IMR-90 (cell line): ENCODE measurements around the gene ADAM12. TPM values are rescaled to one million over a fixed set of nuclear protein-coding genes. Genes with fewer than 3 reads are reported as not detected.

Experiments used
- ATAC-seq: fragments of 200-7000 bp; cut with Tn5 transposase; 2 replicates; pipeline ENCODE4 v1.9.1; 2020; ENCODE audit warnings: low read depth, mild to moderate bottlenecking, moderate library complexity
- BruUV-seq: library from RNA; stranded (reverse); fragments of 400-500 nt; replicated peaks from 2 replicates; lab custom pipeline; 2021; lab: Mats Ljungman, UMichigan
- CTCF ChIA-PET: fragments of 300-600 bp; formaldehyde crosslinking; extraction: SDS; loops from one replicate; lab custom pipeline; 2021; ENCODE audit warnings: antibody characterized with exemption; lab: Yijun Ruan, JAX
- POLR2A ChIA-PET: fragments of 300-600 bp; sonication (Branson Sonifier 250); formaldehyde crosslinking; loops from one replicate; lab custom pipeline; 2022; ENCODE audit warnings: antibody characterized with exemption; ENCODE audit not compliant: unreplicated experiment; lab: Charles Lee
- DNase-seq: peaks from one replicate; pipeline ENCODE4 v3.0.0; 2013
- H2AFZ ChIP-seq: replicated peaks from 2 replicates; pipeline ENCODE3; 2013; ENCODE audit warnings: low read length, mild to moderate bottlenecking; ENCODE audit not compliant: poor library complexity
- H2AK5ac ChIP-seq: 2 replicates; pipeline ENCODE4 v1.6.1; 2013; ENCODE audit warnings: low read depth, low read length, inconsistent platforms
- H2AK9ac ChIP-seq: replicated peaks from 2 replicates; pipeline ENCODE3; 2013; ENCODE audit warnings: mild to moderate bottlenecking, low read depth, low read length, moderate library complexity; ENCODE audit not compliant: poor library complexity
- H2BK120ac ChIP-seq: 2 replicates; pipeline ENCODE4 v1.6.1; 2013; ENCODE audit warnings: low read depth, low read length, inconsistent platforms
- H2BK15ac ChIP-seq: 3 replicates; pipeline ENCODE4 v1.6.1; 2013; ENCODE audit warnings: low read depth, low read length, inconsistent platforms
- H2BK20ac ChIP-seq: 2 replicates; pipeline ENCODE4 v1.6.1; 2013; ENCODE audit warnings: low read depth, mild to moderate bottlenecking, inconsistent platforms, low read length, moderate library complexity
- H2BK5ac ChIP-seq: 2 replicates; pipeline ENCODE4 v1.6.1; 2013; ENCODE audit warnings: mild to moderate bottlenecking, low read depth, low read length, inconsistent platforms; ENCODE audit not compliant: poor library complexity, severe bottlenecking
- H3K14ac ChIP-seq: replicated peaks from 2 replicates; pipeline ENCODE4 v1.6.1; 2013; ENCODE audit warnings: low read depth, low read length, inconsistent platforms
- H3K18ac ChIP-seq: 2 replicates; pipeline ENCODE4 v1.6.1; 2013; ENCODE audit warnings: low read depth, low read length, control low read depth
- H3K23ac ChIP-seq: 2 replicates; pipeline ENCODE4 v1.6.1; 2013; ENCODE audit warnings: low read depth, low read length, inconsistent platforms
- H3K27ac ChIP-seq: 2 replicates; pipeline ENCODE4 v1.5.1; 2013; ENCODE audit warnings: mild to moderate bottlenecking, control low read depth, low read length; ENCODE audit not compliant: insufficient read depth
- H3K27me3 ChIP-seq: 2 replicates; pipeline ENCODE4 v1.6.1; 2013; ENCODE audit warnings: low read length; ENCODE audit not compliant: control insufficient read depth, insufficient read depth
- H3K36me3 ChIP-seq: 2 replicates; pipeline ENCODE4 v1.6.1; 2013; ENCODE audit warnings: low read length, mixed read lengths; ENCODE audit not compliant: control insufficient read depth, insufficient read depth
- H3K4ac ChIP-seq: 2 replicates; pipeline ENCODE4 v1.6.1; 2013; ENCODE audit warnings: low read depth, low read length, inconsistent platforms
- H3K4me1 ChIP-seq: 2 replicates; pipeline ENCODE4 v1.6.1; 2013; ENCODE audit warnings: low read length, mixed read lengths; ENCODE audit not compliant: control insufficient read depth, insufficient read depth
- H3K4me2 ChIP-seq: 2 replicates; pipeline ENCODE4 v1.6.1; 2013; ENCODE audit warnings: low read depth, mild to moderate bottlenecking, control low read depth, low read length, moderate library complexity
- H3K4me3 ChIP-seq: 2 replicates; pipeline ENCODE4 v1.5.1; 2013; ENCODE audit warnings: low read depth, mild to moderate bottlenecking, control low read depth, low read length, moderate library complexity; ENCODE audit not compliant: insufficient read depth
- H3K56ac ChIP-seq: 2 replicates; pipeline ENCODE4 v1.6.1; 2013; ENCODE audit warnings: low read length, inconsistent platforms; ENCODE audit not compliant: insufficient read depth; ENCODE audit errors: extremely low read depth
- H3K79me1 ChIP-seq, 2 experiments: 2 replicates each; pipeline ENCODE4 v1.6.1; 2013; ENCODE audit warnings: low read length in 2 of 2, inconsistent platforms in 1 of 2, low read depth in 1 of 2
- H3K9ac ChIP-seq: 2 replicates; pipeline ENCODE4 v1.6.1; 2013; ENCODE audit warnings: low read depth, low read length, control low read depth
- H3K9me1 ChIP-seq: 2 replicates; pipeline ENCODE4 v1.6.1; 2013; ENCODE audit warnings: low read length, inconsistent platforms; ENCODE audit not compliant: insufficient read depth
- H3K9me3 ChIP-seq: 2 replicates; pipeline ENCODE4 v1.6.1; 2013; ENCODE audit warnings: low read length; ENCODE audit not compliant: control insufficient read depth, insufficient read depth
- H4K20me1 ChIP-seq: 2 replicates; pipeline ENCODE4 v1.6.1; 2013; ENCODE audit warnings: low read length, inconsistent platforms; ENCODE audit not compliant: insufficient read depth
- H4K5ac ChIP-seq: 2 replicates; pipeline ENCODE4 v1.6.1; 2013; ENCODE audit warnings: mild to moderate bottlenecking, low read depth, low read length, control low read depth
- H4K8ac ChIP-seq, 2 experiments: 2 replicates each; pipeline ENCODE4 v1.6.1; 2013; ENCODE audit warnings: low read depth in 2 of 2, low read length in 2 of 2, control low read depth in 1 of 2, inconsistent platforms in 1 of 2
- H4K91ac ChIP-seq: 2 replicates; pipeline ENCODE4 v1.6.1; 2013; ENCODE audit warnings: low read depth, low read length, inconsistent platforms; ENCODE audit not compliant: insufficient read depth
- CEBPB ChIP-seq: IDR thresholded peaks from 2 replicates; pipeline ENCODE4 v1.6.1; 2012; ENCODE audit warnings: low read depth, low read length, improper control_type of control experiment
- CHD1 ChIP-seq: IDR thresholded peaks from 2 replicates; pipeline ENCODE4 v1.6.1; 2012; ENCODE audit warnings: low read depth, low read length, improper control_type of control experiment
- FOS ChIP-seq: fragments of 150-350 bp; IDR thresholded peaks from 2 replicates; pipeline ENCODE4 v1.6.1; 2016; ENCODE audit warnings: low read depth, low read length
- RAD21 ChIP-seq: IDR thresholded peaks from 2 replicates; pipeline ENCODE4 v1.6.1; 2012; ENCODE audit warnings: low read length, improper control_type of control experiment
- RFX5 ChIP-seq: IDR thresholded peaks from 2 replicates; pipeline ENCODE4 v1.8.0; 2012; ENCODE audit warnings: low read depth, mild to moderate bottlenecking, low read length, moderate library complexity
- SMC3 ChIP-seq: fragments of 150-350 bp; IDR thresholded peaks from 2 replicates; pipeline ENCODE4 v1.6.1; 2016; ENCODE audit warnings: low read depth, mild to moderate bottlenecking, antibody characterized with exemption, low read length, moderate library complexity
- WGBS, 2 experiments: methylation state at CpG; one replicate each; pipeline versions ENCODE4 v1.1.5 to v1.1.7; 2013; ENCODE audit warnings: missing lambda C conversion rate in 2 of 2; ENCODE audit not compliant: insufficient read length in 1 of 2; ENCODE audit errors: extremely low coverage in 2 of 2; 5-methylcytosine and 5-hydroxymethylcytosine counted together
- dilution Hi-C: fragments of 300-500 bp; cut with HindIII; formaldehyde crosslinking; loops from one replicate; pipeline ENCODE4 v1.14.3; 2018; ENCODE audit warnings: low sequenced_read_pairs; ENCODE audit not compliant: unreplicated experiment
- in situ Hi-C: fragments of 300-500 bp; cut with MboI; formaldehyde crosslinking; loops from 3 replicates; pipeline ENCODE4 v1.14.3; 2019; ENCODE audit warnings: low sequenced_read_pairs, inconsistent platforms, mixed read lengths
- intact Hi-C: fragments of 100-400 bp; cut with micrococcal nuclease; formaldehyde crosslinking; loops from 2 replicates; pipeline ENCODE4 v1.10.0; 2022
- polyA plus RNA-seq, 3 experiments: library from polyadenylated mRNA; depleted of rRNA; stranded (reverse); fragments of >200 nt; gene quantifications; 2 replicates each; pipeline ENCODE4 v1.2.3, GENCODE V29; 2012; ENCODE audit warnings: low replicate concordance in 1 of 3
- total RNA-seq: library from RNA; depleted of rRNA; stranded (reverse); fragments of >200 nt; gene quantifications from 2 replicates; pipeline ENCODE4 v1.2.3, GENCODE V29; 2012
- TF ChIP-seq, protein P1 (sequence below): fragments of 150-350 bp; IDR thresholded peaks from 2 replicates; pipeline ENCODE4 v1.6.1; 2017; ENCODE audit warnings: mild to moderate bottlenecking, antibody characterized with exemption, low read length, low read depth
- TF ChIP-seq, protein P2 (sequence below): conservative IDR thresholded peaks from 2 replicates; pipeline ENCODE4 v1.5.1; 2012; ENCODE audit warnings: mild to moderate bottlenecking, low read depth, low read length, improper control_type of control experiment

The ADAM12 gene
- total and polyA plus RNA-seq, 2 of the 4 experiments (the other 2 are of a cell fraction), result 9.6 to 10.2 TPM

DNA sequence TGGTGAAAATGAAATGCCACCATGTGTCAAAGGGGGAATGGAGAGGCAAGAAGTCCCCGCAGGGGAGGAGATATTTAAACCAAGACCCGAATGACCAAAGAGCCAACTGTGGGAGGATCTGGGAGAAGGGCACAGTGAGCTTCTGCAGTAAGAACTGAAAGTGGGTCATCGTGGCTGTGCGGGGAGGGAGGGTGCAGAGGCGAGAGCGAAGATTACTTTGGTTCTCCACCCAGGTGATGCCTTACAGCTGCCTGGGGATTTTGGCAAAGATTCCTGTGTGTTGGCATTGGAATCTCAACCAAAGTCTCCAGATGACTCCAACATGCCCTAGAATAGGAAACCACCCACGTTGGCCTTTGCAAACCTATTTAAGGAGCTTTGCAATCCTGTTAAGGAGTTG is 44.2 kb upstream of the ADAM12 start:
- Histone ChIP-seq H3K36me3 (no peaks in the 10 kb centered on the region), H2BK15ac (no peak overlapping the region), H4K91ac (no peak overlapping the region), H2BK120ac (no peak overlapping the region), H3K9ac (no peak overlapping the region), H2AFZ (no peak overlapping the region), H4K20me1 (no peaks in the 10 kb centered on the region), H3K14ac (no peak overlapping the region), H2BK5ac (no peak overlapping the region), H3K18ac (no peak overlapping the region), H2AK5ac (no peak overlapping the region), H3K56ac (no peak overlapping the region), H3K27ac (no peak overlapping the region), H3K9me1 (no peaks in the 10 kb centered on the region), H2BK20ac (no peak overlapping the region), H3K4ac (no peak overlapping the region), H3K23ac (no peak overlapping the region), H3K79me1 (no peaks in the 10 kb centered on the region), H2AK9ac (no peak overlapping the region), H3K4me1 (no peaks in the 10 kb centered on the region), H3K9me3 (no peaks in the 10 kb centered on the region), H4K8ac (no peak overlapping the region), H4K5ac (no peak overlapping the region), H3K4me3 (no peak overlapping the region), H3K4me2 (no peak overlapping the region), H3K27me3 (peaks cover 17% of the 10 kb centered on the region)
- BruUV-seq, result no TSS peak
- WGBS, 2 experiments, result 50% methylated on average over 2 of the region's 7 CpGs; no CpG with 5 or more reads in 1 of the 2 experiments
- DNase-seq, result no peak
- in situ Hi-C loops, result no loop called here
- dilution Hi-C loops, result no loop called here
- no peak for ATAC-seq
- intact Hi-C loops, result no loop called here
- ChIA-PET CTCF (no interaction called here), POLR2A (no interaction called here)
- TF ChIP-seq CHD1, result no peak
- TF ChIP-seq SMC3, result no peak
- no peak for TF ChIP-seq RFX5
- TF ChIP-seq, protein P1, sequence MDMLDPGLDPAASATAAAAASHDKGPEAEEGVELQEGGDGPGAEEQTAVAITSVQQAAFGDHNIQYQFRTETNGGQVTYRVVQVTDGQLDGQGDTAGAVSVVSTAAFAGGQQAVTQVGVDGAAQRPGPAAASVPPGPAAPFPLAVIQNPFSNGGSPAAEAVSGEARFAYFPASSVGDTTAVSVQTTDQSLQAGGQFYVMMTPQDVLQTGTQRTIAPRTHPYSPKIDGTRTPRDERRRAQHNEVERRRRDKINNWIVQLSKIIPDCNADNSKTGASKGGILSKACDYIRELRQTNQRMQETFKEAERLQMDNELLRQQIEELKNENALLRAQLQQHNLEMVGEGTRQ, result no peak
- no peak for TF ChIP-seq RAD21
- no peak for TF ChIP-seq FOS
- TF ChIP-seq CEBPB, result no peak
- TF ChIP-seq, protein P2, sequence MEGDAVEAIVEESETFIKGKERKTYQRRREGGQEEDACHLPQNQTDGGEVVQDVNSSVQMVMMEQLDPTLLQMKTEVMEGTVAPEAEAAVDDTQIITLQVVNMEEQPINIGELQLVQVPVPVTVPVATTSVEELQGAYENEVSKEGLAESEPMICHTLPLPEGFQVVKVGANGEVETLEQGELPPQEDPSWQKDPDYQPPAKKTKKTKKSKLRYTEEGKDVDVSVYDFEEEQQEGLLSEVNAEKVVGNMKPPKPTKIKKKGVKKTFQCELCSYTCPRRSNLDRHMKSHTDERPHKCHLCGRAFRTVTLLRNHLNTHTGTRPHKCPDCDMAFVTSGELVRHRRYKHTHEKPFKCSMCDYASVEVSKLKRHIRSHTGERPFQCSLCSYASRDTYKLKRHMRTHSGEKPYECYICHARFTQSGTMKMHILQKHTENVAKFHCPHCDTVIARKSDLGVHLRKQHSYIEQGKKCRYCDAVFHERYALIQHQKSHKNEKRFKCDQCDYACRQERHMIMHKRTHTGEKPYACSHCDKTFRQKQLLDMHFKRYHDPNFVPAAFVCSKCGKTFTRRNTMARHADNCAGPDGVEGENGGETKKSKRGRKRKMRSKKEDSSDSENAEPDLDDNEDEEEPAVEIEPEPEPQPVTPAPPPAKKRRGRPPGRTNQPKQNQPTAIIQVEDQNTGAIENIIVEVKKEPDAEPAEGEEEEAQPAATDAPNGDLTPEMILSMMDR, result no peak
